EH (cell line): Measurements from ENCODE around the gene UBAC2.

Experiments used
- DNase-seq: peaks from one replicate; pipeline ENCODE4 v3.0.0-alpha.2; 2015; ENCODE audit warnings: low read depth

Gene UBAC2

GRCh38 chr13:99200432-99201167, at the start of gene UBAC2:
TSS of gene UBAC2 (plus strand) at chr13:99200854. CDS start at chr13:99200909, 55 bp downstream.
- peak; percentile 93 for DNase-seq

GRCh38 chr13:99151516-99151915, 49.1 kb upstream of the UBAC2 start:
- DNase-seq: peak; percentile 77

- DNase-seq: no peak
Measured at GRCh38 chr13:99153219-99153618, 47.4 kb upstream of the UBAC2 start.

- DNase-seq: no peak
Measured at GRCh38 chr13:99154064-99154463, 46.6 kb upstream of the UBAC2 start.

- DNase-seq: no peak
Measured at GRCh38 chr13:99155821-99156220, 44.8 kb upstream of the UBAC2 start.

GRCh38 chr13:99157046-99157445, 43.6 kb upstream of the UBAC2 start:
- DNase-seq: no peak

- DNase-seq: peak; percentile 18
Measured at GRCh38 chr13:99158846-99159245, 41.8 kb upstream of the UBAC2 start.

GRCh38 chr13:99159331-99160061, 41.2 kb upstream of the UBAC2 start:
- no peak for DNase-seq

- DNase-seq: no peak
Measured at GRCh38 chr13:99160415-99160814, 40.2 kb upstream of the UBAC2 start.

GRCh38 chr13:99161512-99161911, 39.1 kb upstream of the UBAC2 start:
- DNase-seq: no peak

- no peak for DNase-seq
Measured at GRCh38 chr13:99162567-99163361, 37.9 kb upstream of the UBAC2 start.

- DNase-seq: no peak
Measured at GRCh38 chr13:99164226-99164625, 36.4 kb upstream of the UBAC2 start.

- DNase-seq: no peak
Measured at GRCh38 chr13:99165753-99166587, 34.7 kb upstream of the UBAC2 start.

GRCh38 chr13:99172951-99173350, 27.7 kb upstream of the UBAC2 start:
- no peak for DNase-seq

GRCh38 chr13:99173606-99174005, 27.0 kb upstream of the UBAC2 start:
- no peak for DNase-seq

GRCh38 chr13:99174533-99175100, 26.0 kb upstream of the UBAC2 start:
- DNase-seq: peak; percentile 11

GRCh38 chr13:99176309-99177276, 24.1 kb upstream of the UBAC2 start:
- DNase-seq: peak; percentile 60

GRCh38 chr13:99178636-99179035, 22.0 kb upstream of the UBAC2 start:
- no peak for DNase-seq

- no peak for DNase-seq
Measured at GRCh38 chr13:99179460-99179859, 21.2 kb upstream of the UBAC2 start.

- DNase-seq: no peak
Measured at GRCh38 chr13:99182439-99182838, 18.2 kb upstream of the UBAC2 start.
